ENCODE results near the gene CHFR. TPM values are rescaled to one million over a fixed set of nuclear protein-coding genes. Genes with fewer than 3 reads are reported as not detected.

Gene CHFR
- total RNA-seq, 1 experiment from 2014 or later, result 32.3 TPM

GRCh38 chr12:132874175-132874574, 13.2 kb downstream of the CHFR start:
- Histone ChIP-seq H3K4me3 (ENCODE audit: low read depth, low read length) (no peak overlapping the region), H3K27me3 (replicated peaks; ENCODE audit: control insufficient read depth, insufficient read depth, low read length) (no peaks in the 10 kb centered on the region), H3K9me3 (no peaks in the 10 kb centered on the region; the same call in 1 of the 2 replicates), H3K4me1 (no peaks in the 10 kb centered on the region), H3K36me3 (ENCODE audit: control insufficient read depth, insufficient read depth, low read length) (no peaks in the 10 kb centered on the region)
- intact Hi-C loops (cut with micrococcal nuclease; ENCODE audit: unreplicated experiment), result no loop called here
- H3K9me3 Mint-ChIP-seq (ENCODE audit: unreplicated experiment), result no peaks in the 10 kb centered on the region
- no peak overlapping the region for H3K4me3 Mint-ChIP-seq (ENCODE audit: unreplicated experiment)
- H3K4me1 Mint-ChIP-seq (ENCODE audit: low read depth, unreplicated experiment), result no peaks in the 10 kb centered on the region
- ChIA-PET POLR2A (no interaction called here), CTCF (no interaction called here)
- H3K27me3 Mint-ChIP-seq (ENCODE audit: insufficient read depth, unreplicated experiment), result no peaks in the 10 kb centered on the region
- no TSS peak for BruUV-seq (replicated peaks)
- H3K27ac Mint-ChIP-seq (ENCODE audit: unreplicated experiment), result no peak overlapping the region
- peaks cover 40% of the 10 kb centered on the region for H3K36me3 Mint-ChIP-seq (ENCODE audit: insufficient read depth, unreplicated experiment)
- TF ChIP-seq CTCF (IDR thresholded peaks at IDR 0.05; ENCODE audit: insufficient read depth in 1 of 2, low read depth in 1 of 2, low read length in 1 of 2, severe bottlenecking in 1 of 2, unreplicated experiment in 1 of 2), result no peak
- DNase-seq, result no peak

GRCh38 chr12:132873724-132874123, 13.7 kb downstream of the CHFR start:
- CTCF ChIA-PET, result no interaction called here
- Mint-ChIP-seq H3K4me3 (ENCODE audit: unreplicated experiment) (no peak overlapping the region), H3K4me1 (ENCODE audit: low read depth, unreplicated experiment) (no peaks in the 10 kb centered on the region), H3K9me3 (ENCODE audit: unreplicated experiment) (no peaks in the 10 kb centered on the region), H3K27me3 (ENCODE audit: insufficient read depth, unreplicated experiment) (no peaks in the 10 kb centered on the region), H3K36me3 (ENCODE audit: insufficient read depth, unreplicated experiment) (peaks cover 40% of the 10 kb centered on the region), H3K27ac (ENCODE audit: unreplicated experiment) (no peak overlapping the region)
- Histone ChIP-seq H3K4me3 (ENCODE audit: low read depth, low read length) (no peak overlapping the region), H3K27me3 (replicated peaks; ENCODE audit: control insufficient read depth, insufficient read depth, low read length) (no peaks in the 10 kb centered on the region), H3K36me3 (ENCODE audit: control insufficient read depth, insufficient read depth, low read length) (no peaks in the 10 kb centered on the region), H3K4me1 (no peaks in the 10 kb centered on the region), H3K9me3 (no peaks in the 10 kb centered on the region; the same call in 1 of the 2 replicates)
- intact Hi-C loops (cut with micrococcal nuclease; ENCODE audit: unreplicated experiment), result no loop called here
- no peak for TF ChIP-seq CTCF (IDR thresholded peaks at IDR 0.05; ENCODE audit: insufficient read depth in 1 of 2, low read depth in 1 of 2, low read length in 1 of 2, severe bottlenecking in 1 of 2, unreplicated experiment in 1 of 2)
- DNase-seq, result no peak
- POLR2A ChIA-PET, result no interaction called here
- BruUV-seq (replicated peaks), result no TSS peak

- intact Hi-C loops (cut with micrococcal nuclease; ENCODE audit: unreplicated experiment), result no loop called here
- TF ChIP-seq CTCF (IDR thresholded peaks at IDR 0.05; ENCODE audit: insufficient read depth in 1 of 2, low read depth in 1 of 2, low read length in 1 of 2, severe bottlenecking in 1 of 2, unreplicated experiment in 1 of 2), result no peak
- Histone ChIP-seq H3K4me3 (ENCODE audit: low read depth, low read length) (no peak overlapping the region), H3K27me3 (replicated peaks; ENCODE audit: control insufficient read depth, insufficient read depth, low read length) (no peaks in the 10 kb centered on the region), H3K36me3 (ENCODE audit: control insufficient read depth, insufficient read depth, low read length) (no peaks in the 10 kb centered on the region), H3K9me3 (no peaks in the 10 kb centered on the region; the same call in 1 of the 2 replicates), H3K4me1 (no peaks in the 10 kb centered on the region)
- H3K4me1 Mint-ChIP-seq (ENCODE audit: low read depth, unreplicated experiment), result no peaks in the 10 kb centered on the region
- H3K36me3 Mint-ChIP-seq (ENCODE audit: insufficient read depth, unreplicated experiment), result peaks cover 43% of the 10 kb centered on the region
- H3K9me3 Mint-ChIP-seq (ENCODE audit: unreplicated experiment), result peaks cover under 1% of the 10 kb centered on the region
- H3K4me3 Mint-ChIP-seq (ENCODE audit: unreplicated experiment), result no peak overlapping the region
- ChIA-PET POLR2A (no interaction called here), CTCF (no interaction called here)
- H3K27ac Mint-ChIP-seq (ENCODE audit: unreplicated experiment), result no peak overlapping the region
- BruUV-seq (replicated peaks), result no TSS peak
- no peak for DNase-seq
- H3K27me3 Mint-ChIP-seq (ENCODE audit: insufficient read depth, unreplicated experiment), result no peaks in the 10 kb centered on the region
Observed at GRCh38 chr12:132872975-132873421, 14.4 kb downstream of the CHFR start.

Data from Caco-2 (cell line).